ENCODE data around the gene SRGN. TPM values are rescaled to one million over a fixed set of nuclear protein-coding genes. Genes with fewer than 3 reads are reported as not detected.

The SRGN gene
- total RNA-seq, 1 experiment from 2014 or later = not detected

DNA sequence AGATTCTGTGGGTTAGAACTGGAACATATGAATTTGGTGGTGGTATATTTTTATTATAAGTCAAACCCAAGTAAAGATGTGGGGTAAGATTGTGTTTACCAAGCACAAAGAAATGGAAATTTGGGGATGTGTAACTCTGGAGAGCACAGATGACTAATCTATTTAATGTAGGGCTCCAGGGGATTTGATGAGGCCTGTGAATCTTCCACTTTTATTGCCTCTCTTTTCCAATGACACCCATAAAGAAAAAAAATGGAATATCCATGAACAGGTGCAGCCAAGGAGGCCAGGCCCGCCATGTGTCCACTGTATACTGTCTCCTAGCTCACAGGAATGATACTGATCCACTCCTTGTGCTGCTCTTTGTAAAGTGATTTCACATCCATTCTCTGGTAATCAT lies 2.8 kb downstream of the SRGN start:
- TF ChIP-seq, protein P1, sequence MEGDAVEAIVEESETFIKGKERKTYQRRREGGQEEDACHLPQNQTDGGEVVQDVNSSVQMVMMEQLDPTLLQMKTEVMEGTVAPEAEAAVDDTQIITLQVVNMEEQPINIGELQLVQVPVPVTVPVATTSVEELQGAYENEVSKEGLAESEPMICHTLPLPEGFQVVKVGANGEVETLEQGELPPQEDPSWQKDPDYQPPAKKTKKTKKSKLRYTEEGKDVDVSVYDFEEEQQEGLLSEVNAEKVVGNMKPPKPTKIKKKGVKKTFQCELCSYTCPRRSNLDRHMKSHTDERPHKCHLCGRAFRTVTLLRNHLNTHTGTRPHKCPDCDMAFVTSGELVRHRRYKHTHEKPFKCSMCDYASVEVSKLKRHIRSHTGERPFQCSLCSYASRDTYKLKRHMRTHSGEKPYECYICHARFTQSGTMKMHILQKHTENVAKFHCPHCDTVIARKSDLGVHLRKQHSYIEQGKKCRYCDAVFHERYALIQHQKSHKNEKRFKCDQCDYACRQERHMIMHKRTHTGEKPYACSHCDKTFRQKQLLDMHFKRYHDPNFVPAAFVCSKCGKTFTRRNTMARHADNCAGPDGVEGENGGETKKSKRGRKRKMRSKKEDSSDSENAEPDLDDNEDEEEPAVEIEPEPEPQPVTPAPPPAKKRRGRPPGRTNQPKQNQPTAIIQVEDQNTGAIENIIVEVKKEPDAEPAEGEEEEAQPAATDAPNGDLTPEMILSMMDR (IDR thresholded peaks at IDR 0.05; ENCODE audit: insufficient read depth in 1 of 2, low read depth in 1 of 2, low read length in 1 of 2, severe bottlenecking in 1 of 2, unreplicated experiment in 1 of 2) = no peak
- POLR2A ChIA-PET = no interaction called here
- Mint-ChIP-seq H3K27ac (ENCODE audit: unreplicated experiment) (no peak overlapping the region), H3K36me3 (ENCODE audit: insufficient read depth, unreplicated experiment) (no peaks in the 10 kb centered on the region), H3K4me3 (ENCODE audit: unreplicated experiment) (no peak overlapping the region), H3K9me3 (ENCODE audit: unreplicated experiment) (no peaks in the 10 kb centered on the region), H3K4me1 (ENCODE audit: low read depth, unreplicated experiment) (peaks cover 7% of the 10 kb centered on the region), H3K27me3 (ENCODE audit: insufficient read depth, unreplicated experiment) (peaks cover 13% of the 10 kb centered on the region)
- no peaks in the 10 kb centered on the region for H3K9me3 ChIP-seq
- CTCF ChIA-PET = interaction anchor here (1.2 kb wide), 1 partner anchor 25 kb away, joined by 6 read pairs; no protein-coding TSS in a partner anchor
- no peak overlapping the region for H3K4me3 ChIP-seq (ENCODE audit: low read depth, low read length)
- H3K27me3 ChIP-seq (replicated peaks; ENCODE audit: control insufficient read depth, insufficient read depth, low read length) = no peaks in the 10 kb centered on the region; the same call in 1 of the 2 replicates
- no TSS peak for BruUV-seq (replicated peaks)
- no peak for DNase-seq
- intact Hi-C loops (cut with micrococcal nuclease; ENCODE audit: unreplicated experiment) = no loop called here
- H3K36me3 ChIP-seq (ENCODE audit: control insufficient read depth, insufficient read depth, low read length) = no peaks in the 10 kb centered on the region
- H3K4me1 ChIP-seq = no peaks in the 10 kb centered on the region

GRCh38 chr10:69091143-69091651 lies 3.3 kb downstream of the SRGN start:
- H3K27ac Mint-ChIP-seq (ENCODE audit: unreplicated experiment) = no peak overlapping the region
- Histone ChIP-seq H3K36me3 (ENCODE audit: control insufficient read depth, insufficient read depth, low read length) (no peaks in the 10 kb centered on the region), H3K9me3 (no peaks in the 10 kb centered on the region), H3K4me3 (ENCODE audit: low read depth, low read length) (no peak overlapping the region), H3K27me3 (replicated peaks; ENCODE audit: control insufficient read depth, insufficient read depth, low read length) (no peaks in the 10 kb centered on the region; the same call in 1 of the 2 replicates), H3K4me1 (no peaks in the 10 kb centered on the region)
- H3K4me1 Mint-ChIP-seq (ENCODE audit: low read depth, unreplicated experiment) = peaks cover 7% of the 10 kb centered on the region
- TF ChIP-seq, protein P1 (IDR thresholded peaks at IDR 0.05; ENCODE audit: insufficient read depth in 1 of 2, low read depth in 1 of 2, low read length in 1 of 2, severe bottlenecking in 1 of 2, unreplicated experiment in 1 of 2) = no peak
- peaks cover 11% of the 10 kb centered on the region for H3K27me3 Mint-ChIP-seq (ENCODE audit: insufficient read depth, unreplicated experiment)
- no peak overlapping the region for H3K4me3 Mint-ChIP-seq (ENCODE audit: unreplicated experiment)
- ChIA-PET POLR2A (no interaction called here), CTCF (interaction anchor here (1.2 to 1.8 kb wide), 2 partner anchors 25 to 110 kb away, joined by 4 to 6 read pairs; no protein-coding TSS in a partner anchor)
- no peaks in the 10 kb centered on the region for H3K9me3 Mint-ChIP-seq (ENCODE audit: unreplicated experiment)
- no TSS peak for BruUV-seq (replicated peaks)
- intact Hi-C loops (cut with micrococcal nuclease; ENCODE audit: unreplicated experiment) = no loop called here
- DNase-seq = no peak
- H3K36me3 Mint-ChIP-seq (ENCODE audit: insufficient read depth, unreplicated experiment) = no peaks in the 10 kb centered on the region

DNA sequence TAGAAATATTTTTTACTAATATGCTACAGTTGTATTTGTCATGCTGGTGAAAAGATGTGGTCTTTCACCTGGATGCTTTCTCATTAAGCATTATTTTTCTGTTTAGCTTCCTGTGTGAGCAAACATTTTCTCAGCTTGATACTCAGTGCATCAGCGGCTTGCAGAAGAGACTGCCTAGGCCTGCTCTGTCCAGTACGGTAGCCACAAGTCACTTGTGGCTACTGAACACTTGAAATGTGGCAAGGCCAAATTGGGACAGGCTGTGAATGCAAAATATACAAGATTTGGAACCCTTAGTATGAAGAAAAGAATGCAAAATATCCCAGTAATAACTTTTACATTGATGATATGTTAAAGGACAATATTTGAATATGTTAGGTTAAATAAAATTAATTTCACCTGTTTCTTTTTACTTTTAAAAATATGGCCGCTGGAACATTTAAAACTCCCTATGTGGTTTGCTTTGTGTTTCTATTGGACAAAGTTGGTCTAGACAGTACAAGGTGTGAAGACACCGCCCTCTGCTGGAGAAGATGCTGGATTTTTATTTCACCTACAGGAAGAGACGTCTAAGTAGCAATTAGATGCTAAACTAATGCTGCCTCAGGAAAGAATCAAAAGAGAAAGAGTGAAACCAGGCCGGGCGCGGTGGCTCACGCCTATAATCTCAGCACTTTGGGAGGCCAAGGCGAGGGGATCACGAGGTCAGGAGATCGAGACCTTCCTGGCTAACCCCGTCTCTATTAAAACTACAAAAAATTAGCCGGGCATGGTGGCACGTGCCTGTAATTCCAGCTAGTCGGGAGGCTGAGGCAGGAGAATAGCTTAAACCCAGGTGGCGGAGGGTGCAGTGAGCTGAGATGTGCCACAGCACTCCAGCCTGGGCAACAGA lies 5.3 kb downstream of the SRGN start:
- BruUV-seq (replicated peaks) = no TSS peak
- no peak overlapping the region for H3K27ac Mint-ChIP-seq (ENCODE audit: unreplicated experiment)
- ChIA-PET CTCF (interaction anchor here (0.6 to 2.8 kb wide), 9 partner anchors 30 to 123 kb away, joined by 3 to 19 read pairs (median 4); no protein-coding TSS in a partner anchor), POLR2A (interaction anchor here (0.7 kb wide), 1 partner anchor 125 kb away, joined by 3 read pairs; no protein-coding TSS in a partner anchor)
- intact Hi-C loops (cut with micrococcal nuclease; ENCODE audit: unreplicated experiment) = loop anchor here (1.0 to 2.0 kb wide), 9 partner anchors 30 to 196 kb away; partner anchors contain the start of genes DDX21, DDX50 and KIFBP
- Histone ChIP-seq H3K27me3 (replicated peaks; ENCODE audit: control insufficient read depth, insufficient read depth, low read length) (no peaks in the 10 kb centered on the region), H3K4me3 (ENCODE audit: low read depth, low read length) (no peak overlapping the region), H3K4me1 (no peaks in the 10 kb centered on the region), H3K9me3 (no peaks in the 10 kb centered on the region), H3K36me3 (ENCODE audit: control insufficient read depth, insufficient read depth, low read length) (no peaks in the 10 kb centered on the region)
- H3K4me3 Mint-ChIP-seq (ENCODE audit: unreplicated experiment) = no peak overlapping the region
- H3K36me3 Mint-ChIP-seq (ENCODE audit: insufficient read depth, unreplicated experiment) = no peaks in the 10 kb centered on the region
- TF ChIP-seq, protein P1 (IDR thresholded peaks at IDR 0.05; ENCODE audit: insufficient read depth in 1 of 2, low read depth in 1 of 2, low read length in 1 of 2, severe bottlenecking in 1 of 2, unreplicated experiment in 1 of 2) = peak; percentile 93 to 98
- H3K27me3 Mint-ChIP-seq (ENCODE audit: insufficient read depth, unreplicated experiment) = peaks cover 11% of the 10 kb centered on the region
- DNase-seq = peak; percentile 88 to 91
- peaks cover 7% of the 10 kb centered on the region for H3K4me1 Mint-ChIP-seq (ENCODE audit: low read depth, unreplicated experiment)
- no peaks in the 10 kb centered on the region for H3K9me3 Mint-ChIP-seq (ENCODE audit: unreplicated experiment)

Measured in Caco-2 (cell line).